Activated naive CD4-positive, alpha-beta T cell treated with anti-CD3 and anti-CD28 coated beads for 36 hours (primary cell): Measurements from ENCODE around the gene ZBTB20. TPM values are rescaled to one million over a fixed set of nuclear protein-coding genes. Genes with fewer than 3 reads are reported as not detected.
A peak's percentile ranks its signal among the peaks of the same experiment; 100 is the strongest.

Source experiments
- CTCF ChIA-PET: fragments of 350-600 bp; sonication (Branson Sonifier 250); formaldehyde crosslinking; loops from one replicate; lab custom pipeline; 2021; ENCODE audit warnings: antibody characterized with exemption; lab: Charles Lee
- DNase-seq: peaks from one replicate; pipeline ENCODE4 v3.0.0-alpha.2; 2020
- H3K27ac Mint-ChIP-seq: one replicate; pipeline ENCODE4 v1.8.0; 2021; ENCODE audit warnings: mild to moderate bottlenecking, mixed read lengths
- H3K27me3 Mint-ChIP-seq: one replicate; pipeline ENCODE4 v1.8.0; 2021; ENCODE audit warnings: low read depth, mixed read lengths
- H3K36me3 Mint-ChIP-seq: one replicate; pipeline ENCODE4 v1.8.0; 2021; ENCODE audit warnings: low read depth, mixed read lengths
- H3K4me1 Mint-ChIP-seq: one replicate; pipeline ENCODE4 v1.8.0; 2021; ENCODE audit warnings: low read depth, mixed read lengths
- H3K4me3 Mint-ChIP-seq: one replicate; pipeline ENCODE4 v1.8.0; 2021; ENCODE audit warnings: mild to moderate bottlenecking, moderate library complexity, mixed read lengths
- H3K9me3 Mint-ChIP-seq: one replicate; pipeline ENCODE4 v1.8.0; 2021; ENCODE audit warnings: mixed read lengths
- intact Hi-C: fragments of 100-400 bp; cut with micrococcal nuclease; formaldehyde crosslinking; loops from one replicate; pipeline ENCODE4 v1.15.1; 2023
- total RNA-seq, 2 experiments: library from RNA; stranded (reverse); gene quantifications; one replicate each; pipeline ENCODE4 v1.2.3, GENCODE V29; 2021

ZBTB20 gene
- total RNA-seq, 2 experiments from 2014 or later = 4.5 to 4.7 TPM

GRCh38 chr3:115084686-115085085 lies 62.4 kb downstream of the ZBTB20 start:
- intact Hi-C loops = no loop called here
- CTCF ChIA-PET = interaction anchor here (1.6 to 2.3 kb wide), 2 partner anchors 11 to 14 kb away, joined by 5 to 9 read pairs; no protein-coding TSS in a partner anchor
- no peaks in the 10 kb centered on the region for H3K9me3 Mint-ChIP-seq
- no peak overlapping the region for H3K27ac Mint-ChIP-seq
- no peaks in the 10 kb centered on the region for H3K27me3 Mint-ChIP-seq
- no peak overlapping the region for H3K4me3 Mint-ChIP-seq
- no peak for DNase-seq
- H3K36me3 Mint-ChIP-seq = no peaks in the 10 kb centered on the region
- peaks cover 40% of the 10 kb centered on the region for H3K4me1 Mint-ChIP-seq

DNA sequence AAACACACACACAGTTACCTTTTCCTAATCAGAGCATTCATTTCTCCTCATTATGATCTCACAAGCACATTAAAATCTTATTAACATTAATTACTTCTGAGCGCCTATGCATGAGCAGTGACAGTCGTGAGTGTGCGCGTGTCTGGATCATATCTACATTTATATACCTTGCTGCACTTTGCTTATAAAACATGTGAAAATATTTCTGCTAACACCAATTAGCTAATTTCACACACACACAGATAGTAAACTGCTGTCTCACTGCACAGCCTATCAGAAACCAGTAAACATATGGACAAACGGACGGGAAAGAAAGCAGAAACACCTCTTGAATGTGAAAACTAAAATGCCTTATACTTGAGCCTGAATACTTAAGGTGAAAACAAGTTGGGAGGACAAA lies 64.8 kb downstream of the ZBTB20 start:
- Mint-ChIP-seq H3K36me3 (no peaks in the 10 kb centered on the region), H3K9me3 (no peaks in the 10 kb centered on the region), H3K4me1 (peaks cover 42% of the 10 kb centered on the region), H3K27ac (no peak overlapping the region), H3K4me3 (no peak overlapping the region), H3K27me3 (no peaks in the 10 kb centered on the region)
- intact Hi-C loops = no loop called here
- CTCF ChIA-PET = no interaction called here
- DNase-seq = no peak

GRCh38 chr3:115081444-115081843 lies 65.6 kb downstream of the ZBTB20 start:
- Mint-ChIP-seq H3K36me3 (peaks cover 5% of the 10 kb centered on the region), H3K4me1 (peaks cover 40% of the 10 kb centered on the region), H3K27ac (no peak overlapping the region), H3K9me3 (no peaks in the 10 kb centered on the region), H3K27me3 (no peaks in the 10 kb centered on the region), H3K4me3 (no peak overlapping the region)
- CTCF ChIA-PET = no interaction called here
- no peak for DNase-seq
- intact Hi-C loops = no loop called here

DNA sequence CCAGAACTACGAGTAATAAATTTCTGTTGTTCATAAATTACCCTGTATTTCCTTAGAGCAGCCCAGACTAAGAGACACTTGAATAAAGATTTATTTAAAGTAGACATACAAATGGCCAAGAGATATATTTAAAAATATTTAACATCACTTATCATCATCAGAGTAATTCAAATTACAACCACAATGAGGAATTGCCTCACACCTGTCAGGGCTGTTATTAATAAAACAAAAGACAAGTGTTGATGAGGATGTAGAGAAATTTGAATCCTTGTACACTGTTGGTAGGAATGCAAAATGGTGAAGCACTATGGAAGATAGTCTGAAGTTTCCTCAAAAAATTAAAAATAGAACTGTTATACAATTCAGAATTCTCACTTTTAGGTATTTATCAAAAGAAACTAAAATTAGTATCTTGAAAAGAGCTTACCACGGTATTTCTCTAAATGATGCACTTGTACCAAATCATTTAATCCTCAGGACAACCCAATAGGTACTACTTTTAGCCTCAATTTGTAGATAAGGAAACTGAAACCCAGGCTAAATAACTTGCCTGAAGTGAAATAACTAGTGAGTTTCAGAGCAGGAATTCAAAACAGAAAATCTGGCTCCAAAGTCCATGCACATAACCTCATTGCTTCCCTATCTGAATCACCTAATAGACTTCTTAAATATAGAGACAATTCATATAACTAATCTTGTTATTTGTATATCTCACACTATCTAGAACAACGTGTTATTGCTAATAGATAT lies 69.4 kb downstream of the ZBTB20 start:
- no peak overlapping the region for H3K27ac Mint-ChIP-seq
- no peaks in the 10 kb centered on the region for H3K9me3 Mint-ChIP-seq
- no peaks in the 10 kb centered on the region for H3K27me3 Mint-ChIP-seq
- no peak for DNase-seq
- peaks cover 38% of the 10 kb centered on the region for H3K4me1 Mint-ChIP-seq
- no peak overlapping the region for H3K4me3 Mint-ChIP-seq
- CTCF ChIA-PET = interaction anchor here (0.7 to 1.1 kb wide), 2 partner anchors 9 to 540 kb away, joined by 3 to 4 read pairs; no protein-coding TSS in a partner anchor
- intact Hi-C loops = no loop called here
- H3K36me3 Mint-ChIP-seq = peaks cover 10% of the 10 kb centered on the region

- CTCF ChIA-PET = interaction anchor here (1.3 kb wide), 1 partner anchor 11 kb away, joined by 4 read pairs; no protein-coding TSS in a partner anchor
- no peak for DNase-seq
- no peaks in the 10 kb centered on the region for H3K27me3 Mint-ChIP-seq
- intact Hi-C loops = no loop called here
- no peak overlapping the region for H3K27ac Mint-ChIP-seq
- H3K4me1 Mint-ChIP-seq = peaks cover 38% of the 10 kb centered on the region
- peaks cover 12% of the 10 kb centered on the region for H3K36me3 Mint-ChIP-seq
- H3K9me3 Mint-ChIP-seq = no peaks in the 10 kb centered on the region
- H3K4me3 Mint-ChIP-seq = no peak overlapping the region
Measured at GRCh38 chr3:115074502-115074901, 72.6 kb downstream of the ZBTB20 start.

DNA sequence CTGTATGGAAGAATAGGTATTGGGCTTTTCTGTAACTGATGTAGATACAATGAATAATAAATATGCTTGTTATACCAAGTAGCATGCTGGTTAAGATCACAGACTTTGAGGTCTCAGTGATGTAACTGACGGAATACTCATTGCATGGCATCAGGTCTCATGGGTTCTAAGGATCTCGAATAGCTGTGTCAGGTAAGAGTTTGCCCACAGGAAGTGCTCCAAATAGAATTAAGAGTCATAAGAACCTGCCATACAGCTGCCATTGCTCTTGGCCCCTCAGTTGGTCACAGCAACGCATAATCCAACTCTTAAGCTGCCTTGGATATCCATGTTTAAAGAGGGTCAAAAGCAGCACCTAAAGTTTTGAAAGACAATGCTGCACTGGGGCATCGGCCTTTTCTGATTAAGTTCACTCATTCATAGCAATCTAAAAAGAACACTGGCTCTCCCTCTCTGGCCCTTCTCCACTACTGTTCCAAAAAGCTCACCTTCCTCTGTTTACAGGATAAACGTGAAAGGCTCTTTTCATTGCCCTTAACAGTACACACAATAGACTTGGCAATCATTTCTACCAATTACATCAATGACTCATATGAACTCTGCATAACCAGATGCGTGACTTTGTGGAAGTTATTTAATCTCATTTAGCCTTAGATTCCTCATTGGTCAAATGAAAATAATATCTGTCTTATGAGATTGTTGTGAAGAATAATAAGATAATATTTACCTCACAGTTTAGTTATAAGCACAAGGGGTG lies 74.6 kb downstream of the ZBTB20 start:
- intact Hi-C loops = no loop called here
- Mint-ChIP-seq H3K27me3 (no peaks in the 10 kb centered on the region), H3K36me3 (peaks cover 14% of the 10 kb centered on the region), H3K4me1 (peaks cover 46% of the 10 kb centered on the region), H3K9me3 (no peaks in the 10 kb centered on the region), H3K27ac (no peak overlapping the region), H3K4me3 (no peak overlapping the region)
- CTCF ChIA-PET = no interaction called here
- no peak for DNase-seq

DNA sequence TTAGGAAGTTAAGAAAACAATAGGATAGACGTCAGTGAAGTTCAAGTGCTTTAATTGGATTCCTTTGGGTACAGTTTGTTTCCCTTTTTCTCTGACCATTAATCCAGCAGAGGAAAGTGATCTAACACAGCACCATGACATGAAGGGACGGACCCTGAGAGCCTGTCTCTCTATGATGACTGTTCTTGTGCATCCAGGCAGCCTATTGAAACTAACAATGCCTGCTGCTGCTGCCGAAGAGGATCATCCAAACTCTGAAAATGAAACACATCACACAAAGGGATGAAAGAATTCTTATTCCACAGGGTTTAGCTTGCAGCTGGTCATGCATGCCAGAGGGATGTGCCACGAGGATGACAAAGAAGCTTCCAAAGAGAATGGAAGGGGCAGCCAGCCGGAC lies 75.5 kb downstream of the ZBTB20 start:
- CTCF ChIA-PET = no interaction called here
- no peaks in the 10 kb centered on the region for H3K27me3 Mint-ChIP-seq

DNA sequence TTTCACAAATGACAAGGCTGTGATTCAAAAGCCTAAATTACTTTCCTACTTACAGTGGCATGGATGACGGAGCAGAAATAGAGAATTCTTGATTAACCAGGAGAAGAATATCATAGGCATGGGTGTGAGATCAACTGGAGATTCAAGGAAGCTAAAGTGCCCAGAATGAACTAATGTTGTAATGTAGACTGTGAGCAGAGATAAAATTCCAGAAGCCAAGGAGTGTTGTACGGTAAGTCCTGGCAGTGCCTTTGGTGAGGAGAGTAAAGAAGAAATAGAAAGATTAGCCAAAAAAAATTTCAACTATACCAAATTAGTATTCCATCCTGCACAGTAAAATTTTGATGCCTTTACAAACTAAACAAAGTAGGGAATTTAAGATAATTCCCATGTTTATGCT lies 75.9 kb downstream of the ZBTB20 start:
- no peak overlapping the region for H3K27ac Mint-ChIP-seq
- peaks cover 14% of the 10 kb centered on the region for H3K36me3 Mint-ChIP-seq
- H3K9me3 Mint-ChIP-seq = no peaks in the 10 kb centered on the region
- no peak for DNase-seq
- no peak overlapping the region for H3K4me3 Mint-ChIP-seq
- peaks cover 43% of the 10 kb centered on the region for H3K4me1 Mint-ChIP-seq
- intact Hi-C loops = no loop called here
- CTCF ChIA-PET = interaction anchor here (0.7 kb wide), 1 partner anchor 14 kb away, joined by 5 read pairs; no protein-coding TSS in a partner anchor
- H3K27me3 Mint-ChIP-seq = no peaks in the 10 kb centered on the region

More for the DNA sequence above, 75.5 kb downstream of the ZBTB20 start:
- Mint-ChIP-seq H3K36me3 (peaks cover 11% of the 10 kb centered on the region), H3K4me1 (peaks cover 41% of the 10 kb centered on the region), H3K4me3 (no peak overlapping the region), H3K27ac (no peak overlapping the region), H3K9me3 (no peaks in the 10 kb centered on the region)
- intact Hi-C loops = no loop called here
- no peak for DNase-seq

DNA sequence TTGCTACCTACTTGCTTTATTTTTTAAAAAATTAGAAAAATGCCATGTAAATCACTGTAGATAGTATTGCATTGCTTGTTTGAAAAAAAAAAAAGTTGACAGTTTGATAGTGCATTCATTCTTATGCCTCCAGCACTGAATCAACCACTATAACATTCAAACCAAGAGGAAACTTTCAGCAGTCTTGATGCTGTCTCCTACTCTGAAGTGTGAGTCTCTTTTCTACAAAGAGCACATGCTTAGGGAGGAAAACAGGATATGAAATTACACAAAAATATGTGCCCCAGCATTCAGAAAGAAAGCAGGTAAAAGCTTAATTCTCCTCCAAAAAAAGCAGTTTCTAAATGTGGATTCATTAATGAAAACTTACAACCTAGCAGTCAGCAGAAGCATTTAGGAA lies 78.3 kb downstream of the ZBTB20 start:
- no peaks in the 10 kb centered on the region for H3K9me3 Mint-ChIP-seq
- intact Hi-C loops = loop anchor here (2.0 to 5.0 kb wide), 2 partner anchors 78 to 216 kb away; partner anchors contain the start of gene ZBTB20
- peak overlapping the region; percentile 33 for H3K27ac Mint-ChIP-seq
- peaks cover 39% of the 10 kb centered on the region for H3K4me1 Mint-ChIP-seq
- H3K4me3 Mint-ChIP-seq = peak overlapping the region; percentile 51
- DNase-seq = no peak
- H3K36me3 Mint-ChIP-seq = peaks cover 13% of the 10 kb centered on the region
- no peaks in the 10 kb centered on the region for H3K27me3 Mint-ChIP-seq
- CTCF ChIA-PET = interaction anchor here (0.7 to 1.1 kb wide), 2 partner anchors 17 to 27 kb away, joined by 5 read pairs; no protein-coding TSS in a partner anchor

- no peak for DNase-seq
- intact Hi-C loops = no loop called here
- H3K36me3 Mint-ChIP-seq = peaks cover 15% of the 10 kb centered on the region
- CTCF ChIA-PET = no interaction called here
- peaks cover 5% of the 10 kb centered on the region for H3K4me1 Mint-ChIP-seq
- H3K4me3 Mint-ChIP-seq = no peak overlapping the region
- H3K27ac Mint-ChIP-seq = no peak overlapping the region
- H3K9me3 Mint-ChIP-seq = no peaks in the 10 kb centered on the region
- H3K27me3 Mint-ChIP-seq = no peaks in the 10 kb centered on the region
Measured at GRCh38 chr3:115062412-115062956, 84.6 kb downstream of the ZBTB20 start.

DNA sequence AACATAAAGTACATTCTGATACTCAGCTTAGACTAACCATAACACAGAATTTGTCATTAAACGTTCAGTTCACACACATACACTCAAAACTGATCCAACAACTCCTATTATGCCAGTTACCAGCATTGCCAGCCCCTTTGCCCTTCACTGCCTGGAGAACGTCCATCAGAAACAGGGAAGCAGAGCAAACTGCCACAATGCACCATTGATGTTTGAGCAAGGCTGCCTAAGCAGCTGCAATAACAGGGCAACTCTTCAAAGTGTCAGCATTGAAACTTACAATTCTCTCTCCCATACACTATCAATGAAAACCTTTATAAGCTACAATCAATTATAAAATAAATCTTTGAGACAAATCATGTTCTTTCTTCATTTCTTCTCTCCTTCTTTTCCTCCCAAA lies 85.1 kb downstream of the ZBTB20 start:
- no peaks in the 10 kb centered on the region for H3K27me3 Mint-ChIP-seq
- no peaks in the 10 kb centered on the region for H3K9me3 Mint-ChIP-seq
- no peak for DNase-seq
- H3K27ac Mint-ChIP-seq = no peak overlapping the region
- peaks cover 5% of the 10 kb centered on the region for H3K4me1 Mint-ChIP-seq
- H3K36me3 Mint-ChIP-seq = peaks cover 15% of the 10 kb centered on the region
- intact Hi-C loops = no loop called here
- no peak overlapping the region for H3K4me3 Mint-ChIP-seq
- CTCF ChIA-PET = no interaction called here

GRCh38 chr3:115052906-115053305 lies 94.2 kb downstream of the ZBTB20 start:
- Mint-ChIP-seq H3K27me3 (no peaks in the 10 kb centered on the region), H3K9me3 (no peaks in the 10 kb centered on the region), H3K4me3 (no peak overlapping the region), H3K36me3 (peaks cover 4% of the 10 kb centered on the region), H3K4me1 (peaks cover 2% of the 10 kb centered on the region), H3K27ac (no peak overlapping the region)
- CTCF ChIA-PET = interaction anchor here (0.6 to 1.4 kb wide), 4 partner anchors 11 to 457 kb away, joined by 3 to 4 read pairs (median 3); no protein-coding TSS in a partner anchor
- DNase-seq = no peak
- intact Hi-C loops = no loop called here
